ENCODE measurements around the gene TCEAL6. TPM values are rescaled to one million over a fixed set of nuclear protein-coding genes. Genes with fewer than 3 reads are reported as not detected.
"Not testable (repeated sequence)": the region's sequence is repeated elsewhere in the genome, so short reads cannot be mapped to it uniquely, and the experiment has no call there.

The TCEAL6 gene
- not detected for total RNA-seq

DNA sequence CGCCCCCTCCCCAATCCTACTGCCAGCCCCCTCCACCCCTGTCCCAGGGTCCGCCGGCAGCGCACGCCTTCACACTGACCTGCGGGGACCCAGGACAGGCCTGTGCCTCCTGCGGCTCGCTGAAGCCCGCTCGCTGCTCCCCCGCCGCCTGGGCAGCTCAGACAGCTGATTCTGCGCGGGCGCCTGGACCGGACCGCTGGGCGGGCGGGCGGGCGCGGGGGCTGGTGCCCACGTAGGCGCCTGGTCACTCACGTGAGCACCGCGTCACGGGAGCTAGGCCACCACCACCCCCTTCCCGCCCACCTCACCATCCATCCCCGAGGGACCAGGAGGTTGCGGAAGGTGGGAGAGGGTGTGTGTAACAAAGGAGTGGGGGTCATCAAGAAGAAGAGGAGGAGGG, at the start of gene TCEAL6:
Gene TCEAL6 (minus strand): TSS at position 208 of the 400 bp plus-strand sequence.
- H3K27ac Mint-ChIP-seq = peak within 1 kb of the TSS; percentile 14
- CTCF ChIA-PET; H3K4me3 Mint-ChIP-seq; H3K4me1 Mint-ChIP-seq; H3K9me3 Mint-ChIP-seq; DNase-seq; H3K36me3 Mint-ChIP-seq (ENCODE audit: low read depth); POLR2A ChIA-PET: not testable (repeated sequence)
- H3K27me3 Mint-ChIP-seq = peaks cover 18% of the 10 kb centered on the region

GRCh38 chrX:102185967-102186720, 43.9 kb upstream of the TCEAL6 start:
- ChIA-PET CTCF (no interaction called here), POLR2A (no interaction called here)
- Mint-ChIP-seq H3K4me3 (no peak overlapping the region), H3K27me3 (no peaks in the 10 kb centered on the region), H3K4me1 (no peaks in the 10 kb centered on the region), H3K9me3 (peaks cover 4% of the 10 kb centered on the region), H3K27ac (no peak overlapping the region), H3K36me3 (ENCODE audit: low read depth) (no peaks in the 10 kb centered on the region)
- DNase-seq = no peak

DNA sequence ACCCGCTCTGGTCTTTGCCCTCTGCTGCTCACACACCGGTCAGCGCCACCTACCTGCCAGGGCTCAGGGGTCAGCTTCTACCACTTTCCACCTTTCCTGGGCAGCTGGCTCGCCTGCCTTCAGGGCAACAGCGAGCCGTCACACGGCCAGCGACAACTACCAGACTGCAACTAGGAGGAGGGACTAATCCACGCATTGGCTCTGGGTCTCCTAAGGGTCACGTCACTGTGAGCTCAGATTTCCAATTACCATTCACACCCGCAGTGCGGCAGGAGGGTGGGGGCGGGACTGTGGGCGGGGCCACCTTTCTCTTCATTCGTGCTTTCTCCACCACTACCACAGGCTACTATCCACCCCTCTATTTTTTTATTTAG, 13.5 kb upstream of the TCEAL6 start, which contains the start of gene BEX5:
Gene BEX5 (minus strand): TSS at position 172 of the 374 bp plus-strand sequence. CDS start 1,712 bp downstream, outside the sequence.
- POLR2A ChIA-PET = no interaction called here
- Mint-ChIP-seq H3K27me3 (peaks cover 6% of the 10 kb centered on the region), H3K36me3 (ENCODE audit: low read depth) (no peaks in the 10 kb centered on the region), H3K4me1 (peaks cover 17% of the 10 kb centered on the region), H3K4me3 (peak within 1 kb of the TSS; percentile 89), H3K27ac (peak within 1 kb of the TSS; percentile 93), H3K9me3 (no peaks in the 10 kb centered on the region)
- peak; percentile 64 for DNase-seq
- CTCF ChIA-PET = interaction anchor here (0.5 kb wide), 1 partner anchor 809 kb away, joined by 4 read pairs; no protein-coding TSS in a partner anchor

- Mint-ChIP-seq H3K9me3 (no peaks in the 10 kb centered on the region), H3K27ac (peak overlapping the region; percentile 93), H3K4me3 (peak overlapping the region; percentile 89), H3K36me3 (ENCODE audit: low read depth) (no peaks in the 10 kb centered on the region), H3K4me1 (peaks cover 17% of the 10 kb centered on the region), H3K27me3 (peaks cover 6% of the 10 kb centered on the region)
- peak; percentile 8 for DNase-seq
- CTCF ChIA-PET = interaction anchor here (0.5 kb wide), 1 partner anchor 808 kb away, joined by 4 read pairs; no protein-coding TSS in a partner anchor
- POLR2A ChIA-PET = no interaction called here
Measured at GRCh38 chrX:102154900-102155805, 12.9 kb upstream of the TCEAL6 start.

- peak overlapping the region; percentile 89 for H3K4me3 Mint-ChIP-seq
- H3K36me3 Mint-ChIP-seq (ENCODE audit: low read depth) = no peaks in the 10 kb centered on the region
- H3K4me1 Mint-ChIP-seq = peaks cover 17% of the 10 kb centered on the region
- H3K9me3 Mint-ChIP-seq = no peaks in the 10 kb centered on the region
- H3K27ac Mint-ChIP-seq = peak overlapping the region; percentile 93
- ChIA-PET POLR2A (no interaction called here), CTCF (interaction anchor here (0.7 kb wide), 1 partner anchor 21 kb away, joined by 3 read pairs; no protein-coding TSS in a partner anchor)
- DNase-seq = peak; percentile 6
- peaks cover 4% of the 10 kb centered on the region for H3K27me3 Mint-ChIP-seq
Measured at GRCh38 chrX:102154218-102154860, 12.1 kb upstream of the TCEAL6 start.

DNA sequence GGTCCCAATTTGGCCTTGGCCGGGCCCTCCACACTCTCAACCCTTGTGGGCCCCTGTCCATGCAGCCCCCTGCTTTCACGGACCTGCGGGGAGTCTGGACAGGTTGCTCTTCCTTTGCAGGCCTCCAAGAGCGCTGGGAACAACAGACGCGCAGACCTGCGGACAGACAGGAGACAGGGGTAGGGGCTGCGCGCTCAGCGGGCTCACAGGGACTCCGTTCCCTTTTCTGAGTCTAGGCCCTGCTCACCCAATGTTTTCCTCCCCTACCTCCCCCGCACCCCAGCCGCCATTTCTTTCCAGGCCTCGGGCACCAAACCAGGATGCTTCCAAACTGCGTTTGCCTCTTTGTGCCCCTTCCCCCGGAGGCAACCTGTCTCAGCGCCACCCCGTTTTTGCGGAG, 650 bp downstream of the TCEAL6 start:
- H3K36me3 Mint-ChIP-seq (ENCODE audit: low read depth); H3K27ac Mint-ChIP-seq; CTCF ChIA-PET: not testable (repeated sequence)

DNA sequence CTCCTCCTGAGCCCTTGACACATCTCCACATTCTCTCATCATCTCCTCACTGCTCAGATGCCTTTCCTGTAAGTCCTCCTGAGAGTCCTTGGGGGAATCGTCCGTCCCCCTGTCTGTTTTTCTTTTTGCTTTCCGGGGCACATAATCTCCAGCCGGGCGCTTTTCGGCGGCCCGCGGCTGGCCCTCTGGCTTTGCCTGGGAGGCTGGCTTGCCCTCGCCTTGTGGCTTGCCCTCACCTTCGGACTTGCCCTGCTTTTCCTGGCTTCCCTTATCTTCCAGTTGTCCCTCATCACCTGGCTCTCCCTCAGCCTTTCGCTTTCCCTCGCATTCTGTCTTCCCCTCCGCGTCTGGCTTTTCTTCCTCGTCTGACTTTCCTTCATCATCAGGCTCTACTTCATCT, 1.4 kb downstream of the TCEAL6 start:
- peaks cover 19% of the 10 kb centered on the region for H3K27me3 Mint-ChIP-seq
- H3K27ac Mint-ChIP-seq = not testable (repeated sequence)

More for the DNA sequence above, 650 bp downstream of the TCEAL6 start:
- peaks cover 17% of the 10 kb centered on the region for H3K27me3 Mint-ChIP-seq
- H3K4me3 Mint-ChIP-seq, POLR2A ChIA-PET, H3K4me1 Mint-ChIP-seq, DNase-seq, H3K9me3 Mint-ChIP-seq: not testable (repeated sequence)

GRCh38 chrX:102138064-102138463, 4.2 kb downstream of the TCEAL6 start:
- ChIA-PET POLR2A (no interaction called here), CTCF (no interaction called here)
- no peak for DNase-seq
- H3K4me1 Mint-ChIP-seq = no peaks in the 10 kb centered on the region
- H3K4me3 Mint-ChIP-seq = no peak overlapping the region
- H3K9me3 Mint-ChIP-seq = no peaks in the 10 kb centered on the region
- H3K27me3 Mint-ChIP-seq = peaks cover 17% of the 10 kb centered on the region
- no peak overlapping the region for H3K27ac Mint-ChIP-seq
- no peaks in the 10 kb centered on the region for H3K36me3 Mint-ChIP-seq (ENCODE audit: low read depth)

More for the DNA sequence above, 1.4 kb downstream of the TCEAL6 start:
- POLR2A ChIA-PET; DNase-seq; H3K36me3 Mint-ChIP-seq (ENCODE audit: low read depth); H3K4me1 Mint-ChIP-seq; CTCF ChIA-PET; H3K4me3 Mint-ChIP-seq; H3K9me3 Mint-ChIP-seq: not testable (repeated sequence)

GRCh38 chrX:102129473-102129872, 12.8 kb downstream of the TCEAL6 start:
- H3K36me3 Mint-ChIP-seq (ENCODE audit: low read depth) = no peaks in the 10 kb centered on the region
- DNase-seq = no peak
- peaks cover 32% of the 10 kb centered on the region for H3K27me3 Mint-ChIP-seq
- no peak overlapping the region for H3K27ac Mint-ChIP-seq
- ChIA-PET CTCF (no interaction called here), POLR2A (no interaction called here)
- H3K4me3 Mint-ChIP-seq = no peak overlapping the region
- H3K9me3 Mint-ChIP-seq = no peaks in the 10 kb centered on the region
- H3K4me1 Mint-ChIP-seq = peaks cover 4% of the 10 kb centered on the region

GRCh38 chrX:102126863-102127262, 15.4 kb downstream of the TCEAL6 start:
- Mint-ChIP-seq H3K27me3 (peaks cover 38% of the 10 kb centered on the region), H3K4me3 (no peak overlapping the region), H3K36me3 (ENCODE audit: low read depth) (no peaks in the 10 kb centered on the region), H3K9me3 (no peaks in the 10 kb centered on the region), H3K4me1 (peaks cover 5% of the 10 kb centered on the region), H3K27ac (no peak overlapping the region)
- ChIA-PET CTCF (no interaction called here), POLR2A (no interaction called here)
- DNase-seq = no peak

GRCh38 chrX:102126080-102126818, 16.0 kb downstream of the TCEAL6 start:
- H3K4me1 Mint-ChIP-seq; H3K9me3 Mint-ChIP-seq; H3K4me3 Mint-ChIP-seq; DNase-seq; H3K36me3 Mint-ChIP-seq (ENCODE audit: low read depth); CTCF ChIA-PET; H3K27ac Mint-ChIP-seq; POLR2A ChIA-PET: not testable (repeated sequence)
- peaks cover 38% of the 10 kb centered on the region for H3K27me3 Mint-ChIP-seq

DNA sequence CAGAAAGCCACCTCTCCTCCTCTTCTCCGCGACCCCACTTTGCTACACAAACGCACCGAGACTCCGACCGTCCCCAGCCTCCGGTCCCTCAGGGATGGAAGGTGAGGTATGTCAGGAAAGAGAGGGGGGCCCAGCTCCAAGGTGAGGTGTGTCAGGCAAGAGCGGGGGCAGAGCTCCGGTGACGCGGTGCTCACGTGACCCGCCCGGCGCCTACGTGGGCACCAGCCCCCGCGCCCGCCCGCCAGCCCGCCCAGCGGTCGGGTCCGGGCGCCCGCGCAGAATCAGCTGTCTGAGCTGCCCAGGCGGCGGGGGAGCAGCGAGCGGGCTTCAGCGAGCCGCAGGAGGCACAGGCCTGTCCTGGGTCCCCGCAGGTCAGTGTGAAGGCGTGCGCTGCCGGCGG, 16.8 kb downstream of the TCEAL6 start, which contains the start of gene TCEAL2:
Gene TCEAL2 (plus strand): TSS at position 244 of the 400 bp plus-strand sequence. CDS start 1,152 bp downstream, outside the sequence.
- H3K36me3 Mint-ChIP-seq (ENCODE audit: low read depth) = not testable (repeated sequence)

More for the DNA sequence above, 16.8 kb downstream of the TCEAL6 start, which contains the start of gene TCEAL2:
- Mint-ChIP-seq H3K4me3 (peak within 1 kb of the TSS; percentile 45), H3K27me3 (peaks cover 38% of the 10 kb centered on the region)
- POLR2A ChIA-PET, DNase-seq, H3K9me3 Mint-ChIP-seq, CTCF ChIA-PET, H3K4me1 Mint-ChIP-seq, H3K27ac Mint-ChIP-seq: not testable (repeated sequence)

All from activated CD4-positive, alpha-beta T cell treated with anti-CD3 and anti-CD28 coated beads, Interleukin-2, amount 10 ng/mL, durations not matched to agents 7 days and 5 days (primary cell).